ENCODE data around the gene CRIM1. TPM values are rescaled to one million over a fixed set of nuclear protein-coding genes. Genes with fewer than 3 reads are reported as not detected.

CRIM1 gene
- total and polyA plus RNA-seq, 4 donors = 2.2 to 22.1 (median 9.6) TPM

DNA sequence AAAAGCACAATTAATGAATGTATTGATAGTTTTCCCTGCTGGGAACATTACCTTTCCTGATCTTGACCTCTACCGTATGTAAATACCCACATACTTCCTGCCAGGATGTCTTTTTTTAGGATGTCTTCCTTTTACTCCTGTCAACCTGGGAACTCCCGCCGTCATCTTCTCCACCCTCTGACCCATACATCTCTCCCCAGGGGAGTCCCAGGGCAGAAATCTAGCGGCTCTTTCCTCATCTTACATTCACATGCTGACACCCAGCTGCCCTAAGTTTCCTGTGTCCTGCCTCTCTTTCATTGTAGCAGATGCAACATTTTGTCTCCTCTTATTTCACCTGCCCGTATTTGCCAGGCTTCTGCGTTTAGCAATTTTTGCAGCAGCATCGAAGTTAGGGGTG lies 107.8 kb downstream of the CRIM1 start:
- Histone ChIP-seq H3K9ac (ENCODE audit: low read depth in 1 of 2, low read length in 2 of 2) (no peak overlapping the region), H3K4me1 (ENCODE audit: control insufficient read depth in 4 of 4, insufficient read depth in 4 of 4, low read length in 3 of 4) (no peaks in the 10 kb centered on the region), H3K36me3 (ENCODE audit: control insufficient read depth in 4 of 4, insufficient read depth in 3 of 4, low read depth in 1 of 4, low read length in 3 of 4) (no peaks in the 10 kb centered on the region), H3K4me3 (ENCODE audit: low read depth in 1 of 3, low read length in 3 of 3) (no peak overlapping the region), H3K9me3 (ENCODE audit: control insufficient read depth in 4 of 4, low read length in 3 of 4) (no peaks in the 10 kb centered on the region), H3K27ac (ENCODE audit: low read depth in 1 of 2, low read length in 2 of 2) (no peak overlapping the region), H3K27me3 (ENCODE audit: control insufficient read depth in 4 of 4, insufficient read depth in 4 of 4, low read length in 3 of 4) (no peaks in the 10 kb centered on the region)
- DNase-seq (ENCODE audit: low spot score) = no peak
- no peak for TF ChIP-seq HNF4A (conservative IDR thresholded peaks at IDR 0.05)
- TF ChIP-seq, protein P1, sequence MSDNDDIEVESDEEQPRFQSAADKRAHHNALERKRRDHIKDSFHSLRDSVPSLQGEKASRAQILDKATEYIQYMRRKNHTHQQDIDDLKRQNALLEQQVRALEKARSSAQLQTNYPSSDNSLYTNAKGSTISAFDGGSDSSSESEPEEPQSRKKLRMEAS (IDR thresholded peaks at IDR 0.05) = no peak
- no peak for TF ChIP-seq YY1 (IDR thresholded peaks at IDR 0.05)
- TF ChIP-seq RAD21 (IDR thresholded peaks at IDR 0.05) = no peak
- TF ChIP-seq NR2F2 (IDR thresholded peaks at IDR 0.05) = no peak
- TF ChIP-seq RXRA (IDR thresholded peaks at IDR 0.05) = no peak
- no peak for TF ChIP-seq JUND (IDR thresholded peaks at IDR 0.05)
- TF ChIP-seq, protein P2, sequence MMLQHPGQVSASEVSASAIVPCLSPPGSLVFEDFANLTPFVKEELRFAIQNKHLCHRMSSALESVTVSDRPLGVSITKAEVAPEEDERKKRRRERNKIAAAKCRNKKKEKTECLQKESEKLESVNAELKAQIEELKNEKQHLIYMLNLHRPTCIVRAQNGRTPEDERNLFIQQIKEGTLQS (IDR thresholded peaks at IDR 0.05) = no peak
- no peak for TF ChIP-seq FOXA2 (IDR thresholded peaks at IDR 0.05)
- no peak for TF ChIP-seq GABPA (IDR thresholded peaks at IDR 0.05 in 1 of 2, conservative IDR thresholded peaks at IDR 0.05 in 1 of 2)
- no peak for TF ChIP-seq TAF1 (conservative IDR thresholded peaks at IDR 0.05)
- TF ChIP-seq EGR1 (IDR thresholded peaks at IDR 0.05; ENCODE audit: low read depth in 2 of 2) = no peak
- TF ChIP-seq, protein P3, sequence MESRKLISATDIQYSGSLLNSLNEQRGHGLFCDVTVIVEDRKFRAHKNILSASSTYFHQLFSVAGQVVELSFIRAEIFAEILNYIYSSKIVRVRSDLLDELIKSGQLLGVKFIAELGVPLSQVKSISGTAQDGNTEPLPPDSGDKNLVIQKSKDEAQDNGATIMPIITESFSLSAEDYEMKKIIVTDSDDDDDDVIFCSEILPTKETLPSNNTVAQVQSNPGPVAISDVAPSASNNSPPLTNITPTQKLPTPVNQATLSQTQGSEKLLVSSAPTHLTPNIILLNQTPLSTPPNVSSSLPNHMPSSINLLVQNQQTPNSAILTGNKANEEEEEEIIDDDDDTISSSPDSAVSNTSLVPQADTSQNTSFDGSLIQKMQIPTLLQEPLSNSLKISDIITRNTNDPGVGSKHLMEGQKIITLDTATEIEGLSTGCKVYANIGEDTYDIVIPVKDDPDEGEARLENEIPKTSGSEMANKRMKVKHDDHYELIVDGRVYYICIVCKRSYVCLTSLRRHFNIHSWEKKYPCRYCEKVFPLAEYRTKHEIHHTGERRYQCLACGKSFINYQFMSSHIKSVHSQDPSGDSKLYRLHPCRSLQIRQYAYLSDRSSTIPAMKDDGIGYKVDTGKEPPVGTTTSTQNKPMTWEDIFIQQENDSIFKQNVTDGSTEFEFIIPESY (IDR thresholded peaks at IDR 0.05) = no peak
- TF ChIP-seq FOXA1 (IDR thresholded peaks at IDR 0.05) = no peak
- no peak for TF ChIP-seq HNF4G (IDR thresholded peaks at IDR 0.05)
- TF ChIP-seq, protein P4, sequence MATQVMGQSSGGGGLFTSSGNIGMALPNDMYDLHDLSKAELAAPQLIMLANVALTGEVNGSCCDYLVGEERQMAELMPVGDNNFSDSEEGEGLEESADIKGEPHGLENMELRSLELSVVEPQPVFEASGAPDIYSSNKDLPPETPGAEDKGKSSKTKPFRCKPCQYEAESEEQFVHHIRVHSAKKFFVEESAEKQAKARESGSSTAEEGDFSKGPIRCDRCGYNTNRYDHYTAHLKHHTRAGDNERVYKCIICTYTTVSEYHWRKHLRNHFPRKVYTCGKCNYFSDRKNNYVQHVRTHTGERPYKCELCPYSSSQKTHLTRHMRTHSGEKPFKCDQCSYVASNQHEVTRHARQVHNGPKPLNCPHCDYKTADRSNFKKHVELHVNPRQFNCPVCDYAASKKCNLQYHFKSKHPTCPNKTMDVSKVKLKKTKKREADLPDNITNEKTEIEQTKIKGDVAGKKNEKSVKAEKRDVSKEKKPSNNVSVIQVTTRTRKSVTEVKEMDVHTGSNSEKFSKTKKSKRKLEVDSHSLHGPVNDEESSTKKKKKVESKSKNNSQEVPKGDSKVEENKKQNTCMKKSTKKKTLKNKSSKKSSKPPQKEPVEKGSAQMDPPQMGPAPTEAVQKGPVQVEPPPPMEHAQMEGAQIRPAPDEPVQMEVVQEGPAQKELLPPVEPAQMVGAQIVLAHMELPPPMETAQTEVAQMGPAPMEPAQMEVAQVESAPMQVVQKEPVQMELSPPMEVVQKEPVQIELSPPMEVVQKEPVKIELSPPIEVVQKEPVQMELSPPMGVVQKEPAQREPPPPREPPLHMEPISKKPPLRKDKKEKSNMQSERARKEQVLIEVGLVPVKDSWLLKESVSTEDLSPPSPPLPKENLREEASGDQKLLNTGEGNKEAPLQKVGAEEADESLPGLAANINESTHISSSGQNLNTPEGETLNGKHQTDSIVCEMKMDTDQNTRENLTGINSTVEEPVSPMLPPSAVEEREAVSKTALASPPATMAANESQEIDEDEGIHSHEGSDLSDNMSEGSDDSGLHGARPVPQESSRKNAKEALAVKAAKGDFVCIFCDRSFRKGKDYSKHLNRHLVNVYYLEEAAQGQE (IDR thresholded peaks at IDR 0.05) = no peak
- TF ChIP-seq, protein P5, sequence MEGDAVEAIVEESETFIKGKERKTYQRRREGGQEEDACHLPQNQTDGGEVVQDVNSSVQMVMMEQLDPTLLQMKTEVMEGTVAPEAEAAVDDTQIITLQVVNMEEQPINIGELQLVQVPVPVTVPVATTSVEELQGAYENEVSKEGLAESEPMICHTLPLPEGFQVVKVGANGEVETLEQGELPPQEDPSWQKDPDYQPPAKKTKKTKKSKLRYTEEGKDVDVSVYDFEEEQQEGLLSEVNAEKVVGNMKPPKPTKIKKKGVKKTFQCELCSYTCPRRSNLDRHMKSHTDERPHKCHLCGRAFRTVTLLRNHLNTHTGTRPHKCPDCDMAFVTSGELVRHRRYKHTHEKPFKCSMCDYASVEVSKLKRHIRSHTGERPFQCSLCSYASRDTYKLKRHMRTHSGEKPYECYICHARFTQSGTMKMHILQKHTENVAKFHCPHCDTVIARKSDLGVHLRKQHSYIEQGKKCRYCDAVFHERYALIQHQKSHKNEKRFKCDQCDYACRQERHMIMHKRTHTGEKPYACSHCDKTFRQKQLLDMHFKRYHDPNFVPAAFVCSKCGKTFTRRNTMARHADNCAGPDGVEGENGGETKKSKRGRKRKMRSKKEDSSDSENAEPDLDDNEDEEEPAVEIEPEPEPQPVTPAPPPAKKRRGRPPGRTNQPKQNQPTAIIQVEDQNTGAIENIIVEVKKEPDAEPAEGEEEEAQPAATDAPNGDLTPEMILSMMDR (IDR thresholded peaks at IDR 0.05; ENCODE audit: low read depth, low read length, missing input control) = no peak
- WGBS = 83% methylated on average over 7 of the region's 7 CpGs
